HepG2 (cell line): ENCODE data around the gene POLR2B. TPM values are rescaled to one million over a fixed set of nuclear protein-coding genes. Genes with fewer than 3 reads are reported as not detected.

Source experiments
- ATAC-seq: fragments of 200-7000 bp; cut with Tn5 transposase; 3 replicates; pipeline ENCODE4 v1.9.1; 2020; ENCODE audit warnings: mild to moderate bottlenecking, moderate library complexity
- BruUV-seq: library from RNA; stranded (reverse); fragments of 400-500 nt; replicated peaks from 2 replicates; lab custom pipeline; 2021; lab: Mats Ljungman, UMichigan
- CTCF ChIA-PET: fragments of 300-600 bp; formaldehyde crosslinking; extraction: SDS; loops from one replicate; lab custom pipeline; 2021; ENCODE audit warnings: low total read pairs, inconsistent platforms, low intra/inter-chr PET ratio; lab: Yijun Ruan, JAX
- POLR2A ChIA-PET: fragments of 350-600 bp; sonication (Branson Sonifier 250); formaldehyde crosslinking; loops from one replicate; lab custom pipeline; 2020; ENCODE audit warnings: antibody characterized with exemption, inconsistent platforms; lab: Yijun Ruan, JAX
- DNase-seq: peaks from one replicate; pipeline ENCODE4 v3.0.0-alpha.2; 2015; ENCODE audit warnings: low spot score
- FAIRE-seq: peaks from 3 replicates; lab custom pipeline; 2011; peaks lifted over from hg19 to GRCh38; lab: Jason Lieb, UNC
- H2AFZ ChIP-seq: one replicate; pipeline ENCODE4 v1.6.1; 2011; ENCODE audit warnings: low read length, inconsistent platforms
- H3K27ac ChIP-seq: fragments of 300-600 bp; 3 replicates; pipeline ENCODE4 v1.8.0; 2011; ENCODE audit warnings: mixed run types, mild to moderate bottlenecking, mixed read lengths, low read length, inconsistent platforms; ENCODE audit not compliant: insufficient read depth; ENCODE audit errors: extremely low read length
- H3K27me3 ChIP-seq, 2 experiments: fragments of 200-600 bp in 1 of 2; 2 replicates in 1 of 2; 3 replicates in 1 of 2; pipeline versions ENCODE4 v1.6.0 to v1.8.0; 2011; ENCODE audit warnings: low read length in 2 of 2, mild to moderate bottlenecking in 2 of 2, moderate library complexity in 2 of 2, inconsistent platforms in 1 of 2; ENCODE audit not compliant: insufficient read depth in 2 of 2, control insufficient read depth in 1 of 2
- H3K36me3 ChIP-seq, 2 experiments: fragments of 200-600 bp in 1 of 2; replicated peaks in 1 of 2; 2 replicates in 1 of 2; 3 replicates in 1 of 2; pipeline versions ENCODE4 v1.5.1 to v1.8.0; 2011; ENCODE audit warnings: low read length in 2 of 2, inconsistent platforms in 1 of 2; ENCODE audit not compliant: insufficient read depth in 2 of 2, control insufficient read depth in 1 of 2
- H3K4me1 ChIP-seq: 2 replicates; pipeline ENCODE4 v1.5.1; 2012; ENCODE audit warnings: low read length, inconsistent platforms; ENCODE audit not compliant: insufficient read depth
- H3K4me2 ChIP-seq: 2 replicates; pipeline ENCODE4 v1.6.0; 2011; ENCODE audit warnings: low read depth, low read length, inconsistent platforms
- H3K4me3 ChIP-seq, 3 experiments: fragments of 200-600 bp in 1 of 3; sonication (generic), shearing (Covaris generic) in 1 of 3; replicated peaks in 1 of 3; 2 replicates each; pipeline ENCODE4 v1.5.1; 2011 to 2016; ENCODE audit warnings: low read length in 3 of 3, inconsistent platforms in 2 of 3, low read depth in 2 of 3, mild to moderate bottlenecking in 2 of 3, control low read depth in 1 of 3, mixed read lengths in 1 of 3; ENCODE audit not compliant: insufficient read depth in 1 of 3
- H3K79me2 ChIP-seq: one replicate; pipeline ENCODE4 v1.6.1; 2011; ENCODE audit warnings: low read length, inconsistent platforms; ENCODE audit not compliant: insufficient read depth
- H3K9ac ChIP-seq: 2 replicates; pipeline ENCODE4 v1.6.0; 2011; ENCODE audit warnings: mild to moderate bottlenecking, low read depth, low read length, inconsistent platforms; ENCODE audit not compliant: insufficient read depth
- H3K9me3 ChIP-seq: 2 replicates; pipeline ENCODE4 v1.5.1; 2012; ENCODE audit warnings: mild to moderate bottlenecking, low read length
- H4K20me1 ChIP-seq: 2 replicates; pipeline ENCODE4 v1.6.0; 2011; ENCODE audit warnings: inconsistent platforms, mild to moderate bottlenecking, low read length, moderate library complexity; ENCODE audit not compliant: insufficient read depth
- ARNT ChIP-seq: fragments of 450-650 bp; IDR thresholded peaks from 2 replicates; pipeline ENCODE4 v1.6.1; 2017
- GTF2F1 ChIP-seq: fragments of 150-350 bp; IDR thresholded peaks from 2 replicates; pipeline ENCODE4 v1.6.1; 2014; ENCODE audit warnings: low read length
- HOXA5 ChIP-seq: sonication (generic); formaldehyde crosslinking; IDR thresholded peaks from 2 replicates; pipeline ENCODE4 v1.4.0; 2020; ENCODE audit warnings: missing genetic modification reagents
- KLF16 ChIP-seq, 2 experiments: sonication (generic) in 1 of 2; formaldehyde crosslinking in 1 of 2; IDR thresholded peaks; 2 replicates each; pipeline versions ENCODE4 v1.6.1 to v1.8.0; 2016 to 2023; ENCODE audit warnings: missing genetic modification reagents in 2 of 2, missing compliant biosample characterization in 1 of 2
- ZBTB37 ChIP-seq: sonication (generic); formaldehyde crosslinking; IDR thresholded peaks from 2 replicates; pipeline ENCODE4 v1.4.0; 2020; ENCODE audit warnings: mild to moderate bottlenecking, missing genetic modification reagents
- ZFYVE20 ChIP-seq: sonication (generic); formaldehyde crosslinking; IDR thresholded peaks from 2 replicates; pipeline ENCODE4 v1.8.0; 2023; ENCODE audit warnings: low read depth, mild to moderate bottlenecking, moderate library complexity, missing genetic modification reagents, borderline replicate concordance
- ZNF331 ChIP-seq: sonication (generic); formaldehyde crosslinking; IDR thresholded peaks from 2 replicates; pipeline ENCODE4 v1.4.0; 2020; ENCODE audit warnings: missing genetic modification reagents
- ZNF552 ChIP-seq: sonication (generic); formaldehyde crosslinking; IDR thresholded peaks from 2 replicates; pipeline ENCODE4 v1.9.0; 2022; ENCODE audit warnings: missing genetic modification reagents, mild to moderate bottlenecking, borderline replicate concordance
- ZNF614 ChIP-seq: IDR thresholded peaks from 2 replicates; pipeline ENCODE4 v1.6.1; 2018; ENCODE audit warnings: missing biosample characterization, missing genetic modification reagents, inconsistent platforms, borderline replicate concordance
- WGBS: methylation state at CpG from one replicate; pipeline ENCODE4 v1.1.6; 2017; ENCODE audit warnings: low lambda C conversion rate; 5-methylcytosine and 5-hydroxymethylcytosine counted together
- in situ Hi-C: cut with HindIII; loops from 2 replicates; pipeline ENCODE4 v1.10.0; 2017; ENCODE audit warnings: low pct_unique_long_range_greater_than_20kb; ENCODE audit not compliant: extremely low pct_ligation_motif_present
- intact Hi-C: fragments of 100-400 bp; cut with micrococcal nuclease; formaldehyde crosslinking; loops from one replicate; pipeline ENCODE4 v1.10.0; 2022; ENCODE audit not compliant: unreplicated experiment
- polyA plus RNA-seq, 8 experiments: library from polyadenylated mRNA; depleted of rRNA in 3 of 8; stranded (reverse) in 7 of 8; unstranded in 1 of 8; fragments of >200 nt; fragmentation: Illumina TruSeq in 4 of 8; extraction: Trizol in 4 of 8; gene quantifications; 2 replicates each; pipeline versions ENCODE4 v1.2.1 to v1.2.3, GENCODE V29; 2011 to 2016; ENCODE audit warnings: low read depth in 4 of 8, missing spikeins in 1 of 8, mixed read lengths in 1 of 8; ENCODE audit not compliant: insufficient read depth in 1 of 8
- total RNA-seq, 5 experiments: library from RNA; depleted of rRNA; stranded (reverse); fragments of >200 nt; fragmentation: Illumina TruSeq; extraction: Trizol; gene quantifications; 2 replicates each; pipeline ENCODE4 v1.2.3, GENCODE V29; 2016; ENCODE audit warnings: low read depth in 1 of 5
- TF ChIP-seq, protein P1 (sequence below): IDR thresholded peaks from 2 replicates; pipeline ENCODE4 v1.4.0; 2020; ENCODE audit warnings: mild to moderate bottlenecking, missing genetic modification reagents
- TF ChIP-seq, protein P2 (sequence below), 2 experiments: sonication (generic) in 1 of 2; formaldehyde crosslinking in 1 of 2; IDR thresholded peaks; 2 replicates each; pipeline versions ENCODE4 v1.5.1 to v1.6.1; 2011 to 2020; ENCODE audit warnings: borderline replicate concordance in 1 of 2, low read depth in 1 of 2, low read length in 1 of 2, mild to moderate bottlenecking in 1 of 2, missing genetic modification reagents in 1 of 2, moderate library complexity in 1 of 2

Gene POLR2B
- total and polyA plus RNA-seq, 2 of the 13 experiments (the other 11 are each of a cell fraction or from before 2014, with no cell fraction given): 70.6 to 116 TPM

GRCh38 chr4:57061395-57061794, 82.7 kb downstream of the POLR2B start:
- H3K4me1 ChIP-seq: no peaks in the 10 kb centered on the region

GRCh38 chr4:57063518-57063917, 84.8 kb downstream of the POLR2B start:
- Histone ChIP-seq H3K4me3 (no peak overlapping the region), H3K9ac (no peak overlapping the region), H2AFZ (no peak overlapping the region), H3K36me3 (no peaks in the 10 kb centered on the region), H3K9me3 (no peaks in the 10 kb centered on the region), H4K20me1 (no peaks in the 10 kb centered on the region), H3K27me3 (no peaks in the 10 kb centered on the region; a peak in 1 of 5 replicates), H3K4me2 (no peak overlapping the region), H3K4me1 (no peaks in the 10 kb centered on the region), H3K79me2 (no peaks in the 10 kb centered on the region), H3K27ac (no peak overlapping the region)
- no peak for ATAC-seq
- no peak for DNase-seq
- ChIA-PET POLR2A (no interaction called here), CTCF (no interaction called here)
- 82% methylated on average over 1 of the region's 1 CpG for WGBS
- intact Hi-C loops: no loop called here
- no TSS peak for BruUV-seq
- in situ Hi-C loops: loop anchor here (5.0 kb wide), 1 partner anchor 89 kb away; no protein-coding TSS in a partner anchor
- FAIRE-seq: no peak
- TF ChIP-seq, protein P1, sequence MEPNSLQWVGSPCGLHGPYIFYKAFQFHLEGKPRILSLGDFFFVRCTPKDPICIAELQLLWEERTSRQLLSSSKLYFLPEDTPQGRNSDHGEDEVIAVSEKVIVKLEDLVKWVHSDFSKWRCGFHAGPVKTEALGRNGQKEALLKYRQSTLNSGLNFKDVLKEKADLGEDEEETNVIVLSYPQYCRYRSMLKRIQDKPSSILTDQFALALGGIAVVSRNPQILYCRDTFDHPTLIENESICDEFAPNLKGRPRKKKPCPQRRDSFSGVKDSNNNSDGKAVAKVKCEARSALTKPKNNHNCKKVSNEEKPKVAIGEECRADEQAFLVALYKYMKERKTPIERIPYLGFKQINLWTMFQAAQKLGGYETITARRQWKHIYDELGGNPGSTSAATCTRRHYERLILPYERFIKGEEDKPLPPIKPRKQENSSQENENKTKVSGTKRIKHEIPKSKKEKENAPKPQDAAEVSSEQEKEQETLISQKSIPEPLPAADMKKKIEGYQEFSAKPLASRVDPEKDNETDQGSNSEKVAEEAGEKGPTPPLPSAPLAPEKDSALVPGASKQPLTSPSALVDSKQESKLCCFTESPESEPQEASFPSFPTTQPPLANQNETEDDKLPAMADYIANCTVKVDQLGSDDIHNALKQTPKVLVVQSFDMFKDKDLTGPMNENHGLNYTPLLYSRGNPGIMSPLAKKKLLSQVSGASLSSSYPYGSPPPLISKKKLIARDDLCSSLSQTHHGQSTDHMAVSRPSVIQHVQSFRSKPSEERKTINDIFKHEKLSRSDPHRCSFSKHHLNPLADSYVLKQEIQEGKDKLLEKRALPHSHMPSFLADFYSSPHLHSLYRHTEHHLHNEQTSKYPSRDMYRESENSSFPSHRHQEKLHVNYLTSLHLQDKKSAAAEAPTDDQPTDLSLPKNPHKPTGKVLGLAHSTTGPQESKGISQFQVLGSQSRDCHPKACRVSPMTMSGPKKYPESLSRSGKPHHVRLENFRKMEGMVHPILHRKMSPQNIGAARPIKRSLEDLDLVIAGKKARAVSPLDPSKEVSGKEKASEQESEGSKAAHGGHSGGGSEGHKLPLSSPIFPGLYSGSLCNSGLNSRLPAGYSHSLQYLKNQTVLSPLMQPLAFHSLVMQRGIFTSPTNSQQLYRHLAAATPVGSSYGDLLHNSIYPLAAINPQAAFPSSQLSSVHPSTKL (CRISPR knock-in tag): no peak
- TF ChIP-seq ZNF331 (no peak), ARNT (no peak), ZFYVE20 (CRISPR knock-in tag) (no peak), GTF2F1 (no peak), ZBTB37 (CRISPR knock-in tag) (no peak), ZNF552 (CRISPR knock-in tag) (no peak), ZNF614 (CRISPR knock-in tag) (no peak), KLF16 (CRISPR knock-in tag; IDR thresholded peaks at IDR 0.05) (no peak)
- TF ChIP-seq, protein P2, sequence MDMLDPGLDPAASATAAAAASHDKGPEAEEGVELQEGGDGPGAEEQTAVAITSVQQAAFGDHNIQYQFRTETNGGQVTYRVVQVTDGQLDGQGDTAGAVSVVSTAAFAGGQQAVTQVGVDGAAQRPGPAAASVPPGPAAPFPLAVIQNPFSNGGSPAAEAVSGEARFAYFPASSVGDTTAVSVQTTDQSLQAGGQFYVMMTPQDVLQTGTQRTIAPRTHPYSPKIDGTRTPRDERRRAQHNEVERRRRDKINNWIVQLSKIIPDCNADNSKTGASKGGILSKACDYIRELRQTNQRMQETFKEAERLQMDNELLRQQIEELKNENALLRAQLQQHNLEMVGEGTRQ (IDR thresholded peaks at IDR 0.05; ENCODE audit: low read depth, low read length): no peak
- TF ChIP-seq, protein P2 (CRISPR knock-in tag; IDR thresholded peaks at IDR 0.05; ENCODE audit: borderline replicate concordance): no peak

More at GRCh38 chr4:57061395-57061794, 82.7 kb downstream of the POLR2B start:
- no peaks in the 10 kb centered on the region for H3K36me3 ChIP-seq
- H2AFZ ChIP-seq: no peak overlapping the region
- H4K20me1 ChIP-seq: no peaks in the 10 kb centered on the region
- DNase-seq (no peak), ATAC-seq (no peak), FAIRE-seq (no peak)
- no peak overlapping the region for H3K27ac ChIP-seq
- intact Hi-C loops: no loop called here
- ChIA-PET CTCF (no interaction called here), POLR2A (no interaction called here)
- H3K79me2 ChIP-seq: no peaks in the 10 kb centered on the region
- no peak for TF ChIP-seq HOXA5 (CRISPR knock-in tag)
- H3K27me3 ChIP-seq: peaks cover 0 to 5% of the 10 kb centered on the region in 2 experiments; a peak in 2 of 5 replicates
- H3K4me3 ChIP-seq: no peak overlapping the region
- BruUV-seq: no TSS peak
- H3K9ac ChIP-seq: no peak overlapping the region
- H3K9me3 ChIP-seq: no peaks in the 10 kb centered on the region
- no peak overlapping the region for H3K4me2 ChIP-seq
- in situ Hi-C loops: loop anchor here (5.0 kb wide), 1 partner anchor 91 kb away; no protein-coding TSS in a partner anchor
- WGBS: 47% methylated on average over 5 of the region's 5 CpGs
